Measurements from ENCODE around the gene ST7.

DNA sequence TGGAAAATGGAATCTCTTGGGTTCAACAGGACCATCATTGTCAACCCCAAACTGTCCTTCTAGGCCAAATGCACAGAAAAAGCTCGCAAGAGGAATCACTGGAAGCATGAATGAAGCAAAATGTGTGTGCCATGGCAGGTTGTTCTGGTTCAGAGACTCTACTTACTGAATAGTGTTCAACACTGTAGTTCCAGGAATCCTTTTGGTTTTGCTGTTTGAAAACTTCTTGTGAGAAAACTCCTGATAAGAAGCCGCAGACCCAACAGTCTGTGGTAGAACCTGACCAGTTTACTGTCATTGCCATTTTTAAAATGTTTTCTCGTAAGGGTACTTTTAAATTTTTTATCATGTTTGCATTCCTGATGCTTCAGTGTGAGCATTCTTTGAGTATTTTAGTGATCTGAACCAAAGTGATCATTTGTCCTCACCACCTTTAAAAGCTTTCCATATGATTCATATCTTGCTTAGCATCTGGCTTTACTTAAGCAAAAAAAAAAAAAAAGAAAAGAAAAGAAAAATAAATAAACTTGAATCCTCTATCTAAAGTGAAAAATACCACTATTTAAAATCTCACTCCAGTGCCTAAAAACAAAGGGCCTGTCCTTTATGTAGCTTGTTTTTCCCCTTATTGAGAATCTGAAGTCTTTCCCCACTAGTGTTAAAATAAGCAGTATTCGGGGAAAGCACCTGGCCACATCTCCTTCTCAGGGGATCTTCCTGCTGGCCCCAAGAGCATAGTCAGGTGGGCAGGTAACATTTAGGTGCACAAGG, 277.2 kb downstream of the ST7 start:
- TF ChIP-seq, protein P1, sequence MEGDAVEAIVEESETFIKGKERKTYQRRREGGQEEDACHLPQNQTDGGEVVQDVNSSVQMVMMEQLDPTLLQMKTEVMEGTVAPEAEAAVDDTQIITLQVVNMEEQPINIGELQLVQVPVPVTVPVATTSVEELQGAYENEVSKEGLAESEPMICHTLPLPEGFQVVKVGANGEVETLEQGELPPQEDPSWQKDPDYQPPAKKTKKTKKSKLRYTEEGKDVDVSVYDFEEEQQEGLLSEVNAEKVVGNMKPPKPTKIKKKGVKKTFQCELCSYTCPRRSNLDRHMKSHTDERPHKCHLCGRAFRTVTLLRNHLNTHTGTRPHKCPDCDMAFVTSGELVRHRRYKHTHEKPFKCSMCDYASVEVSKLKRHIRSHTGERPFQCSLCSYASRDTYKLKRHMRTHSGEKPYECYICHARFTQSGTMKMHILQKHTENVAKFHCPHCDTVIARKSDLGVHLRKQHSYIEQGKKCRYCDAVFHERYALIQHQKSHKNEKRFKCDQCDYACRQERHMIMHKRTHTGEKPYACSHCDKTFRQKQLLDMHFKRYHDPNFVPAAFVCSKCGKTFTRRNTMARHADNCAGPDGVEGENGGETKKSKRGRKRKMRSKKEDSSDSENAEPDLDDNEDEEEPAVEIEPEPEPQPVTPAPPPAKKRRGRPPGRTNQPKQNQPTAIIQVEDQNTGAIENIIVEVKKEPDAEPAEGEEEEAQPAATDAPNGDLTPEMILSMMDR (conservative IDR thresholded peaks at IDR 0.05; ENCODE audit: low read length) = no peak
- no peak for TF ChIP-seq EZH2phosphoT487 (IDR thresholded peaks at IDR 0.05; ENCODE audit: borderline replicate concordance, low read depth, low read length)

Measured in OCI-LY7 (cell line).